ENCODE data around the gene INPP5A.

INPP5A gene

GRCh38 chr10:132619927-132620326 is 82.3 kb downstream of the INPP5A start:
- no peak for DNase-seq (ENCODE audit: low read depth, low spot score)
- no peak overlapping the region for H3K27ac ChIP-seq

DNA sequence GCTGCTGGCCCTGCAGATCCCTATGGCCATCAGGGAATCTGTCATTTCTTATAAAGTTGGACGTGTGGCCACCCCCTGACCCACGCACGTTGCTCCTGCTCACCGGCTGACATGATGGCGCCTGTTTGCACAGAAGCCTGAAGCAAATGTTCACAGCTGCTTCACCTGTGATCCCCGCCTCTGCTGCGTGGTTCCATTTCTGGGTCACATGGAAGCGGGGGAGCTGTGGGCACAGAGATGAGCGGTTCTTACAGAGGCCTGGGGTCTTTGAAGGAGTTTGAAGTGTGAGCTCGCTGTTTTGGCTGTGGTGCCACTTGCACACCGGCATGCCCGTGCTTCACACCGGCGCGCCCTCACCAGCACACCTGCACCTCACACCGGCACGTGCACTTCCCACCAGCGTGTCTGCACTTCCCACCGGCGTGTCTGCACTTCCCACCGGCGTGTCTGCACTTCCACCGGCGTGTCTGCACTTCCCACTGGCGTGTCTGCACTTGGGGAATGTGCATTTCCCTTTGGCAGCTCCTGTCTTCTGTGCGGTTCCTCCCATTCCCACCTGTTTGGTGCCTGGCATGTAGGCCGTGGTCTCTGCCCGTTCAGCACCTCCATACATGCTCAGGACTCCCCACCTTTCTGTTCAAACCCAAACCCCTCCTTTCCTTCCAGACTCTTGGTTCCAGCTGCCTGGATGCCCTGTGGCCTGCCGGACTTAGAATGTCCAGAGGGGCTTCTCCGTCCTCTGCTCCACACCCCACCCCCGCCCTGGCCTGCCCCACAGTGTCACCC is 86.7 kb downstream of the INPP5A start:
- no peak overlapping the region for H3K27ac ChIP-seq
- DNase-seq (ENCODE audit: low read depth, low spot score): no peak

- no peak for DNase-seq (ENCODE audit: low read depth, low spot score)
Observed at GRCh38 chr10:132624847-132625471, 87.4 kb downstream of the INPP5A start.

GRCh38 chr10:132626019-132626760 is 88.6 kb downstream of the INPP5A start:
- no peak for DNase-seq (ENCODE audit: low read depth, low spot score)
- no peak overlapping the region for H3K27ac ChIP-seq

More at GRCh38 chr10:132624847-132625471, 87.4 kb downstream of the INPP5A start:
- H3K27ac ChIP-seq: no peak overlapping the region

GRCh38 chr10:132626761-132627665 is 89.4 kb downstream of the INPP5A start:
- no peak overlapping the region for H3K27ac ChIP-seq
- DNase-seq (ENCODE audit: low read depth, low spot score): no peak

- DNase-seq (ENCODE audit: low read depth, low spot score): no peak
- no peak overlapping the region for H3K27ac ChIP-seq
Observed at GRCh38 chr10:132627666-132628531, 90.3 kb downstream of the INPP5A start.

GRCh38 chr10:132628966-132629900 is 91.6 kb downstream of the INPP5A start:
- DNase-seq (ENCODE audit: low read depth, low spot score): no peak
- no peak overlapping the region for H3K27ac ChIP-seq

DNA sequence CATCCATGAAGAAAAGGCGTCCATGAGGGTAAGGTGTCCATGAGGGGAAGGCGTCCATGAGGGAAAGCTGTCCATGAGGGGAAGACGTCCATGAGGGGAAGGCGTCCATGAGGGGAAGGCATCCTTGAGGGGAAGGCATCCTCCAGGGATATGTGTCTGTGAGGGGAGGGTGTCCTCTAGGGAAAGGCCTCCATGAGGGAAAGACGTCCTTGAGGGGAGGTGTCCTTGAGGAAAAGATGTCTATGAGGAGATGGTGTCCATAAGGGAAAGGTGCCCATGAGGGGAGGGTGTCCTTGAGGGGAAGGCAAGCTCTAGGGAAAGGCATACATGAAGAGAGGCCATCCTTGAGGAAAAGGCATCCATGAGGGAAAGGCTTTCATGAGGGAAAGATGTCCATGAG is 92.6 kb downstream of the INPP5A start:
- no peak for DNase-seq (ENCODE audit: low read depth, low spot score)
- H3K27ac ChIP-seq: no peak overlapping the region

GRCh38 chr10:132630666-132631337 is 93.2 kb downstream of the INPP5A start:
- no peak overlapping the region for H3K27ac ChIP-seq
- no peak for DNase-seq (ENCODE audit: low read depth, low spot score)

DNA sequence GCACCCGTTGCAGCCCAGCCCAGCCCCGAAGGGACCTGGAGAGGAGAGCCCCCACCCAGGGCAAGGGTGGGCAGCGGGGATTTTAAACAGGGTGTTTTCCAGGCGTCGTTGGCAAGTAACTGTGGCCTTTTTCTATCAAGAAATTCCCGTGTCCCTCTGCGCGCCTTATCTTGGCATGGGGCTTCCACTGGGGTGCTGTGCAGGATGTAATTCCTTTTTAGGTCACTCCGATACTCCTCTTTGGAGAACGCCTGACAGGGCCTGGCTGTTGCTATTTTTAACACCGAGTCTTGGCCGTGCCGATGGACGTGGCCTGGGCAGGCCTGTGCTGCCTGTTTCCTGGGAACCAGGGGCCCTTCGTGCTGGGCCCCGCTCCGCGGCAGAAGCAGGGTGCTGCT is 93.8 kb downstream of the INPP5A start:
- no peak overlapping the region for H3K27ac ChIP-seq
- DNase-seq (ENCODE audit: low read depth, low spot score): no peak

GRCh38 chr10:132632091-132632561 is 94.5 kb downstream of the INPP5A start:
- no peak overlapping the region for H3K27ac ChIP-seq
- DNase-seq (ENCODE audit: low read depth, low spot score): no peak

GRCh38 chr10:132632851-132633684 is 95.5 kb downstream of the INPP5A start:
- H3K27ac ChIP-seq: no peak overlapping the region

GRCh38 chr10:132634241-132634946 is 96.8 kb downstream of the INPP5A start:
- DNase-seq (ENCODE audit: low read depth, low spot score): no peak
- no peak overlapping the region for H3K27ac ChIP-seq

More at GRCh38 chr10:132632851-132633684, 95.5 kb downstream of the INPP5A start:
- DNase-seq (ENCODE audit: low read depth, low spot score): no peak

GRCh38 chr10:132634947-132635271 is 97.3 kb downstream of the INPP5A start:
- no peak overlapping the region for H3K27ac ChIP-seq
- DNase-seq (ENCODE audit: low read depth, low spot score): no peak

DNA sequence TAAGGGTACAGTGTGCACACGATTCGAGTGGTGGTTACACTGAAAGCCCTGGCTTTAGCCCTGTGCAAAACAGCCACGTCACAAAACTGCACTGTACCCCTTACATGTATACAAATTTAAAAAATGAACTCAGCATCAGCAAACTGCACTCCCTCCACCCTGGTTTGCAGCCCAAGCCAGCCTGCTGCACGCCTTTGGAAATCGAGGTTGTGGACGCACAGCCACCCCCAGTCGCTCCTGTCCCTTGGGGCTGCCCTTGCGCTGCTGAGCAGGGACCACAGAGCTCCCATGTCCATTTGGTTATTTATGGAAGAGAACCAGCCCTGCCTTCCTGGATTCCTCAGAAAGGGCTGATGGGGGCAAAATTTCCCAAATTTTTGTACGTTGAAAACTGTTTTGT is 98.8 kb downstream of the INPP5A start:
- H3K27ac ChIP-seq: no peak overlapping the region
- DNase-seq (ENCODE audit: low read depth, low spot score): no peak

GRCh38 chr10:132637477-132638129 is 100.0 kb downstream of the INPP5A start:
- peak; percentile 8 for DNase-seq (ENCODE audit: low read depth, low spot score)
- no peak overlapping the region for H3K27ac ChIP-seq
